GM19099 (cell line): ENCODE data around the gene PCSK1N.
A peak's percentile ranks its signal among the peaks of the same experiment; 100 is the strongest.

ENCODE experiments used
- POLR2A ChIP-seq: IDR thresholded peaks from 3 replicates; pipeline ENCODE4 v1.6.1; 2011; ENCODE audit warnings: low read depth; ENCODE audit not compliant: insufficient read length; ENCODE audit errors: extremely low read depth

Gene PCSK1N

DNA sequence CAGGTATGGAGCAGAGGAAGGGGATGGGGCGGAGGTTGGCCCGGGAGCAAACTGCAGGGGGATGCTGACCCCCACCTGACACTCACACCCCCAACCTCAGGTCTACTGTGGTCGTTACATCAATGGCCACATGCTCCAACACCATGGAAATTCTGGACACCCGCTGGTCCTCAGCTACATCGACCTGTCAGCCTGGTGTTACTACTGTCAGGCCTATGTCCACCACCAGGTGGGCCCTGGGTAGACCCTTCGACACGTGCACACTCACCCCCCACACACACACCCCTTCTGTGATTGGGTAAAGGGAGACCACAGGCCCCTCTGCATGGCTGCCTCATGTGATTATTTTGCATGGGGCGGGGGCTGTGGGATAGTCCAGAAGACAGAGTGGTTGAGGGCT, 11.3 kb downstream of the PCSK1N start:
- TF ChIP-seq POLR2A: no peak

DNA sequence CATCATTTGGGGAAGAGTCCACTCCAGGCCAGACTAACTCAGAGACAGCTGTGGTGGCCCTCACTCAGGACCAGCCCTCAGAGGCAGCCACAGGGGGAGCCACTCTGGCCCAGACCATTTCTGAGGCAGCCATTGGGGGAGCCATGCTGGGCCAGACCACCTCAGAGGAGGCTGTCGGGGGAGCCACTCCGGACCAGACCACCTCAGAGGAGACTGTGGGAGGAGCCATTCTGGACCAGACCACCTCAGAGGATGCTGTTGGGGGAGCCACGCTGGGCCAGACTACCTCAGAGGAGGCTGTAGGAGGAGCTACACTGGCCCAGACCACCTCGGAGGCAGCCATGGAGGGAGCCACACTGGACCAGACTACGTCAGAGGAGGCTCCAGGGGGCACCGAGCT, 12.4 kb downstream of the PCSK1N start:
- TF ChIP-seq POLR2A: no peak

DNA sequence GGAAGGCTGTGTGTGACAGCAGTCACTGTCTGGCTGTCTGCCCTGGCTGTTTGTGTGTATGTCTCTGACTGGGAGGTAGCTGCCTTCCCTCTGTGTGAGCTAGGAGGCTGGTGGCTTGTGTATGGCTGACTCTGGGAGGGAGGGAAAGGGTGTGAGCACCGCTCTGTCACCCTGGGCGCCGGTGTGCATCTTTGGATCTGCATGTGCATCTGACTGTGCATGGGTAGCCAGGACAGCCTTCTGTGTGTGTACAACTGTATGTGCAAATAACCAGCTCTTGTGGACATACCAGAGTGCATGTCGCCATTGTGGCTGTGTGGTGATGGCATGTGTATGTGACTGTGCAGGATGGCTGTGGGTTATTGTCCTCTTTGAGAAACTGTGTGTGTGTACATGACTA, 16.5 kb downstream of the PCSK1N start:
- TF ChIP-seq POLR2A: no peak

DNA sequence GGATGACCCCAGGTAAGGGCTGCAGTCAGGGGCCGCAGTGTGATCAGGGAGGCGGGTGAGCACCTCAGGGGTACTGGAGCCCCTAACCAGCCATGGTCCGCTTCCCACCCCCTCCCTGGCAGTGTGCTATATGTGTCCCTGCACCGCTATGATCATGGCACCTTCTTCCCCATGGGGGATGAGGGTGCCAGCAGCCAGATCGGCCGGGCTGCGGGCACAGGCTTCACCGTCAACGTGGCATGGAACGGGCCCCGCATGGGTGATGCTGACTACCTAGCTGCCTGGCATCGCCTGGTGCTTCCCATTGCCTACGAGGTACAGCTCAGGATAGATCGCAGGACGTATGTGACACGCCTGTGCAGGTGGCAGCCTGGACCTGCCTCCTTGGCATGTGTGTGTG, 17.3 kb downstream of the PCSK1N start:
- TF ChIP-seq POLR2A: no peak

DNA sequence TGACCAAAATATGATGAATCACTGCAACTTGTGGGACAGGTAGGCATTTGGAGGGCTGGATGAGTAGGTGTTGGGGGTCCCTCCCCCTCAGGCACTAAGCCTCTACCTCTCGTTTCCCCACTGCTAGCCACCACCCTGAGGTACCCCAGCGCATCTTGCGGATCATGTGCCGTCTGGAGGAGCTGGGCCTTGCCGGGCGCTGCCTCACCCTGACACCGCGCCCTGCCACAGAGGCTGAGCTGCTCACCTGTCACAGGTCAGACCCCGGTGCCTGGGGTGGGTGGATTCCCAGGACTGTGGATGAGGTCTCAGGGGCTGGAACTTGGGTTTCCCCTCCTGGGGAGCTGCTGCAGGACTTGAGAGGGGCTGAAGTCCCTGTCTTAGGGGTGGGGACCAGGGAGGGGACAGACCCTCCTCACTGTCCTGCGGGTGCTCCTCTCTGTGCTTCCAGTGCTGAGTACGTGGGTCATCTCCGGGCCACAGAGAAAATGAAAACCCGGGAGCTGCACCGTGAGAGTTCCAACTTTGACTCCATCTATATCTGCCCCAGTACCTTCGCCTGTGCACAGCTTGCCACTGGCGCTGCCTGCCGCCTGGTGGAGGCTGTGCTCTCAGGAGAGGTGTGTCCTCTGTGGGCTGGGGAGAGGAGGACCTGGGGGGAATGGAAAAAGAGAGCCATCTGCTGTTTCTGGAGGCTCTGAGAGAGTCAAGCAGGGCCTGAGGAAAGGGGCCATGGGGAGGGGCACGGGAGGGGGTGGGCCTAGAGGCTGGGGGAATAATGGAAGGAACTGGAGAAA, 19.2 kb downstream of the PCSK1N start:
- TF ChIP-seq POLR2A: no peak

DNA sequence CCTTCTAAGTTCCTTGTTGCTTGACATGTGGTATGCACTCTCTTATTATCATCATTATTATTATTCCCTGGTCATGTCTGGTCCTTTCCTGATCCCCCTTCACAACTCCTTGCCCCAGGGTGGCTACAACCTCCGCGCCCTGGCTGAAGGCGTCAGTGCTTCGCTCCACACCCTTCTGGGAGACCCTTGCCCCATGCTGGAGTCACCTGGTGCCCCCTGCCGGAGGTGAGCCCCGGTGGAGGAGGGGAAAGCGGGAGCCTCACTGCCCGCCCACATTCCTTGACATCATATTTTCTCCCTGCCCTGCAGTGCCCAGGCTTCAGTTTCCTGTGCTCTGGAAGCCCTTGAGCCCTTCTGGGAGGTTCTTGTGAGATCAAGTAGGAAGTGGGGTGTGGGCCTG, 20.1 kb downstream of the PCSK1N start:
- no peak for TF ChIP-seq POLR2A

DNA sequence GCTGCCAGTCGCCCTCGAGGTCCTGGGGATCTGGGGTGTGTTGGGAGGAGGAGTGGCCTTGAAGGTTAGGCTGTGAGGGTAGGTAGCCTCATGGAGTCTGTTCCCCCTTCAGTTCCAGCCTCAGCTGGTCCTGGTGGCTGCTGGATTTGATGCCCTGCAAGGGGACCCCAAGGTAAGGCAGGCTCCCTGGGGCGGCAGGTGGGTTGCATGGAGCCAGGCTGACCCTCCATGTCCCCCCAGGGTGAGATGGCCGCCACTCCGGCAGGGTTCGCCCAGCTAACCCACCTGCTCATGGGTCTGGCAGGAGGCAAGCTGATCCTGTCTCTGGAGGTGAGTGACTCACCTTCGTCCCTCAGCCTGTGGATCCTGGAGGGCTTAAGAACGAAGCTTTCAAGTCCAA, 20.7 kb downstream of the PCSK1N start:
- no peak for TF ChIP-seq POLR2A

DNA sequence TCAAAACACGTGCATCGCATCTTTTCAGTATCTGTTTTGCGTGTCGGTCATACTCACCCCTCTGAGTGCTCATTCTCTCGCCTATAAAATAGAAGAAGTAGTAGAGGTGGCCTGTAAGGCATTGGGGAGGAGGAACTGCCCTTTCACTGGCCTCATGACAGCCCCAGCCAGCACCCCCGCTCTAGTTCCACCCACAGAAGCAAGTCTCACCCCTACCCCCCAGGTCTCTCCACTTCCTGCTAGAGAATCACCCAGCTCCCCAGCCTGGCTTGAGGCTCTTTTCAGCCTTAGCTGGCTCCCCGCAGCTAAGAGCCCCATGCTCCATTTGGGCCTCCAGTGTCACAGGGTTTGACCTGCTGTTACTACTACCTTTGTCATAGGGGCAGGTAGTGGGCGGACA, 21.8 kb downstream of the PCSK1N start:
- no peak for TF ChIP-seq POLR2A

DNA sequence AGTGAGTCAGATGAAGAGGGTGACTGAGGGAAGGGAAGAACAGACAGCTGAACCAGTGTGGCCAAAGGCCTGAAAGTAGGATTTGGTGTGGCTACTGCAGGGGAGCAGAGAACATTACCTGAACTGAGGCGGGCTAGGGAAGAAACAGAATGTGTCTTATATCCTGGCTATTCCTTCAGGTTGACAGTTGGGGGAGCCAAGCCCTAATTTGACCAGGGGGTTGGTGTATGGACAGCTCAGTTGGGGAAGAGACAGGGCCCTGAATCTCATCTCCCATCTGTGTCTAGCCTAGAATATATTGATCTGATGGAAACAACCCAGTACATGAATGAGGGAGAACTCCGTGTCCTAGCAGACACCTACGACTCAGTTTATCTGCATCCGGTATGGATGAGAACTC, 29.3 kb downstream of the PCSK1N start:
- TF ChIP-seq POLR2A: no peak

DNA sequence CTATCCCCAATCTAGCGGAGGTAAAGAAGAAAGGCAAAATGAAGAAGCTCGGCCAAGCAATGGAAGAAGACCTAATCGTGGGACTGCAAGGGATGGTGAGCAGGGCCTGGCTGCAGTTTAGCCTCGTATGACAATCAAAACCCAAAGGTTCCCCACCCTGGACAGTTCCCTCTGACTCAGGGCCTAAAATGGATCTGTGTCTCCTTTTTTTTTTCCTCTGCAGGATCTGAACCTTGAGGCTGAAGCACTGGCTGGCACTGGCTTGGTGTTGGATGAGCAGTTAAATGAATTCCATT, 32.6 kb downstream of the PCSK1N start:
- no peak for TF ChIP-seq POLR2A

DNA sequence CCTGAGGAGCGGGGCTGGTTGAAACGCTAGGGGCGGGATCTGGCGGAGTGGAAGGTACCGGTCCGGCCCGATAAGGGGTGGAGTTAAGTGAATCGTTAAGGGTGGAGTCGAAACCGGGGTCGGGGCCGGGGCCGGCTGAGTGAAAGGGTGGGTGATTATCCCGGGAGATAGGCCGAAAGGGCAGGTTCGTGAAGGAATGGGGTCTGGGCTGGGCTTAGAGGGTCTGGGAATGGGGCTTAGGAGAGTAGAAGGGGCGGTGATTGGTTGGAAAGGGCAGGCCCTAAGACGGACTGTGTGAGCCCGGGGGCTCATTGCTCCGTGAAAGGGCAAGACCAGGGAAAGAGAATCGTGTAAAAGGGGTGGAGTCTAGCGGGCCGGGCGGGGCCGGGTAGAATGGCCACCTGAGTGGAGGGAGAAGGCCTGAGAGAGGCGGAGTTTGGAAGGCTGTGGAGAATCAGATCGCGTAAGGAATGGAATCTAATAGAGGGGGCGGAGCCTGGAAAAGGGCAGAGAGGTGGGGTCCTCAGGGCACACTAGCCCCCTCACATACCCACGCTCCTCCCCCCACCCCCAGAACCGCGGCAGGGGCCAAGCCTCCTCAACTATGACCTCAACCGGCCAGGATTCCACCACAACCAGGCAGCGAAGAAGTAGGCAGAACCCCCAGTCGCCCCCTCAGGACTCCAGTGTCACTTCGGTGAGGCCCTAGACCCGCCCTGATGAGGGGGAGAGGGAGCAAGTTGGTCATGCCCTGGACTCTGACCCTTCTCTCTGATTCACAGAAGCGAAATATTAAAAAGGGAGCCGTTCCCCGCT, 33.1 kb downstream of the PCSK1N start:
- TF ChIP-seq POLR2A: peak; percentile 58

DNA sequence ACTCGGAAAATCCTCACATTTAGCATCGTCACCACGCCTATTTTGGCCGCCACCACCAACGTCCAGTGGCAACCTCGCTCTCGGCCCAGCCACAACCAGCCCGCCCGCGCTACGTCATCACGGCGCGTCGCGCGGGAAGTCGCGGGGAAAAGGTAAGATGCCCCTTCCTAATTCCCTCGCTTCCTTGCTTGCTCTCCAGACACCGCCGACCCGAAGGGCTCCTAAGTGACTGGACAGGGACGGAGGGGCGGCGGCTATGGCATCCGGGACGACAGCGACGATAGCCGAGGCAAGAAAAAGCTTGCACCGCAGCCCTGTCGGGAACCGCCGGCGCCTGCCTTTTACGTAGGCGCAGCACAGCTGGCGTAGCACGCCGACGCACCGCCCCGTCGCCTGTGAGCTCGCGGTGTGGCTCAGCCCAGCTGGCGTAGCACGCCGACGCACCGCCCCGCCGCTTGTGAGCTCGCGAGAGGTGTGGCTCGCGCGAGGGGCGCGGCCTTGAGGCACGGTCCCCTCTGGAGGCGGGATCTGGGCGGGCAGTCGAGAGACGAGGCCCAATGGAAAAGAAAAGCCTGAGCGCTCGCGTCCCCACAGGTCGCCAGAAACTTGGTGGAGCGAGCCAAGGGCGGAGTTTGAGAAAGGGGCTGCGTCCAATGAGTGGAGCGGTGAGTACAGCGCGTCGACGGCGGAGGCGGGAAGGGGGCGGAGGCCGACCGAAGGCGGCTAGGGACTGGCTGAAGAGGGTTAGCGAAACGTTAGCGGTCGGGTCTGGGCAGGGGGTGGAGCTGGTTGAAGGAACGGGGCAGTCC, 33.9 kb downstream of the PCSK1N start, which contains the start of gene HDAC6:
Gene HDAC6, plus strand, starts transcription at position 788 of the 809 bp plus-strand sequence. CDS start 626 bp downstream, outside the sequence.
- TF ChIP-seq POLR2A: peak; percentile 55

DNA sequence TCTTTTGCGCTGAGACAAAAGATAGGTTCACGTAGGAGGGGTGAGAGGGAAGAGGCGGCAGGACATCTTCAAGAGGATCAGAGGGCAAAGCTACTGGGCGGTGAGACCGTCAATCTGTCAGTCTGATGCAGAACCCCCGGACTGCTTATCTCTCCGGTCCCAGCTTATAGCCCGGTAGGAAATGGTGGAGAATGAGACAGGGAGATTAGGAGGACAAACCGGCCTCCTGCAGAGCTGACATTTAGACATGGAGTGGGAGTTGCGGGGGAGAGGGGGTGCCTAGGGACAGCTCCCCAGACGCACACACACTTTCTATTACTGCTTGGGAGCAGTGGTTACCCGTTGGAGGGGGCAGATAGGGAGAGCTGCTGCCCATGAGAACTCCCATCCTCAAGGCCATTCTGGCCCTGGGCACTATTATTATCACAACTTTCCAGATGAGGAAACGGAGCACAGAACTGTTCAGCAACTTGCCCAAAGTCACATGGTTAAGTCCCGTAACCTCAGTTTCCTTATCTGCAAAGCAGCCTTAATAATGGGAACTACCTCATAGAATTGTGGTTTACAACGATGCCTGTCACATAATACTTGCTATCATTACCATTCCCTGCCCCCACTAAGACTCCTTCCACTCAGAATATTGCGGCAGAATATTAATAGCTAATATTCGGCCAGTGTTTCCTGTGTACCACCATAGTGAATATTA, 34.7 kb downstream of the PCSK1N start:
- no peak for TF ChIP-seq POLR2A

DNA sequence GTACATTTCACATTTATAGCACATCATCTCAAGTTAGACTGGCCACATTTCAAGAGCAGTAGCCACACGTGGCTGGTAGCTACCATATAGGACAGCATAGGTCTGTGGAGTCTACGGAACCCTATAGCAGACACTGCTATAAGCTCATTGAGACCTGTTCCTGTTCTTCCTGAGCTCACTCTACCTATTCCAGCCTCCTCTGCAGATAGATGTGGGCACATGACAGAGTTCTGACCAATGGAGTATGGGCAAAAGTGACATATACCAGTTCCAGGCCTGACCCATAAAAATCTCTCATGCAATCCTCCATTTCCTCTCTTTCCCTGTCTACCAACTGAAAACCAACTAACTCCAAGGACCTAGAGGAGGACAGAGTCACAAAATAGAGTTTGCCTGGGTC, 37.1 kb downstream of the PCSK1N start:
- TF ChIP-seq POLR2A: no peak
